ENCODE measurements around the gene GAS2L1.

Gene GAS2L1

GRCh38 chr22:29309332-29310064, 3.0 kb downstream of the GAS2L1 start:
- DNase-seq (ENCODE audit: low read depth in 2 of 2): no peak

DNA sequence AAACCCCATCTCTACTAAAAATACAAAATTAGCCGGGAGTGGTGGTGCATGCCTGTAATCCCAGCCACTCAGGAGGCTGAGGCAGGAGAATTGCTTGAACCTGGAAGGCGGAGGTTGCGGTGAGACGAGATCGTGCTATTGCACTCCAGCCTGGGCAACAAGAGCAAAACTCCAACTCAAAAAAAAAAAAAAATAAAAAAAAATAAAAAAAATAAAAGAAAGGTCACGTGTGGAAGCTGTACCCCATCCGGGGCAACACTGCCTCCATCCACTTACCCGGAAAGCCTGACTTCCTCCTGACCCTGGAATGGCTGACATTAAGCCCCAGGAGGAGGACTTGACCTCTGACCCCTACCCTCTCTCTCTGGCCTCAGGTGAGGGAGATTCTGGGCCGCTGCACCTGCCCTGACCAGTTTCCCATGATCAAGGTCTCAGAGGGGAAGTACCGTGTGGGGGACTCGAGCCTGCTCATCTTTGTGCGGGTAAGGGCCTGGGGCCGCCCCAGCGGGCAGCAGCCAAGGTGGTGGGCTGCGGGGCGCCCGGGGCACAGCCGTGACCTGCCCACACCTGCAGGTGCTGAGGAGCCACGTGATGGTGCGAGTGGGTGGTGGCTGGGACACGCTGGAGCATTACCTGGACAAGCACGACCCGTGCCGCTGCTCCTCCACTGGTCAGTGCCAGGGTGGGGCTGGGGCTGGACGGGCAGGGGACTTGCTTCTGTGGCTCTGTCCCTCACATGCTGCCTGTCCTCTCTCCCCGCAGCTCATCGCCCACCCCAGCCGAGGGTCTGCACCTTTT, 3.8 kb downstream of the GAS2L1 start:
- no peak for DNase-seq (ENCODE audit: low read depth in 2 of 2)

- peak; percentile 25 to 31 for DNase-seq (ENCODE audit: low read depth in 2 of 2)
These were observed 4.5 kb downstream of the GAS2L1 start for GRCh38 chr22:29310863-29311339.

DNA sequence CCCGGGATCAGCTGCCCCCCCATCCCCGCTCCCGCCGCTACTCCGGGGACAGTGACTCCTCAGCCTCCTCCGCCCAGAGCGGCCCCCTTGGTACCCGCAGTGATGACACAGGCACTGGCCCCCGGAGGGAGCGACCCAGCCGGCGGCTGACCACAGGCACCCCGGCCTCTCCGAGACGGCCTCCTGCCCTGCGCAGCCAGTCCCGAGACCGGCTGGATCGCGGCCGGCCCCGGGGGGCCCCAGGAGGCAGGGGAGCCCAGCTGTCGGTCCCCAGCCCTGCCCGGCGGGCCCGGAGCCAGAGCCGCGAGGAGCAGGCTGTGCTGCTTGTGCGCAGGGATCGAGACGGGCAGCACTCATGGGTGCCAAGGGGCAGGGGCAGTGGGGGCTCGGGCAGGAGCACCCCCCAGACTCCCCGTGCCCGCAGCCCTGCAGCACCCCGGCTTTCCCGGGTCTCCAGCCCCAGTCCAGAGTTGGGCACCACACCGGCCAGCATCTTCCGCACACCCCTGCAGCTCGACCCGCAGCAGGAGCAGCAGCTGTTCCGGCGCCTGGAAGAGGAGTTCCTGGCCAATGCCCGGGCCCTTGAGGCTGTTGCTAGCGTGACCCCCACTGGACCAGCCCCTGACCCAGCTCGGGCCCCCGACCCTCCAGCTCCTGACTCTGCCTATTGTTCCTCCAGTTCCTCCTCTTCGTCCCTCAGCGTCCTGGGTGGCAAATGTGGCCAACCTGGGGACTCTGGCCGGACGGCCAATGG, 5.2 kb downstream of the GAS2L1 start:
- no peak for DNase-seq (ENCODE audit: low read depth in 2 of 2)

- no peak for DNase-seq (ENCODE audit: low read depth in 2 of 2)
These were observed 6.0 kb downstream of the GAS2L1 start for GRCh38 chr22:29312218-29313125.

- no peak for DNase-seq (ENCODE audit: low read depth in 2 of 2)
These were observed 6.7 kb downstream of the GAS2L1 start for GRCh38 chr22:29313126-29313575.

- no peak for DNase-seq (ENCODE audit: low read depth in 2 of 2)
These were observed 7.4 kb downstream of the GAS2L1 start for GRCh38 chr22:29313576-29314466.

DNA sequence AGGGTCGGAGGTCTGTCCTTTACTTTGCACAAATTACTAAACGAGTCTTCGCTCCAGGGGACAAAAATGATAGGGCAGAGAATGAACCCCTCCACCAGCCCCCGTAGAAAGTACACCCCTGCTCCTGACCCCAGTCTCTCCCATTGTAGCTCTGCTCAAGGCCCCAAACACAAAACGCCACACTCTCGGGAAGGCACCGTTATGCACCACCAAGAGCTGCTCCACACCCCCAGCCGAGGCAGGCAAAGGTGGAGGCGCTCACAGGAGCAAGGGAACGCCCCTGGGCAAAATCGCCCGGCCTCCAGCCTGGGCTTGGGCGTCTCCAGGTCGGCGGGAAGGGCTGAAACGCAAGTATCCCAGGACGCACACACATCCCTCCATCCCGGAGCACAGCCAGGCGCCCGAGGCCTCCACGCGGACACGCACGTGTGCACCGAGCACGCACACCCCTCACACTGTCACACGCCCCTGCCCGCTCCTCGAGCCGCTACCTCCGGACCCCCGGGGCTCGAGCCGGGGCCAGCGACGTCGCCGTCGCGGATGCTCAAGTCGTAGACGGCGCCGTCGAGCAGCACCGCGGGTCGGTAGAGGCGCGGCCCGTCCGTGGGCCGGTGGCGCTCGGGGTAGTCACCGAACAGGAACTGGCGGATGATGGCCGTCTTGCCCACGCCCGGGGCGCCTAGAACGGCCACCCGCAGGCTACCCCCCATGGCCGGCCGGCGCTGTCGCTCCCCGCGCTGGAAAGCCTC, 8.3 kb downstream of the GAS2L1 start:
- no peak for DNase-seq (ENCODE audit: low read depth in 2 of 2)

DNA sequence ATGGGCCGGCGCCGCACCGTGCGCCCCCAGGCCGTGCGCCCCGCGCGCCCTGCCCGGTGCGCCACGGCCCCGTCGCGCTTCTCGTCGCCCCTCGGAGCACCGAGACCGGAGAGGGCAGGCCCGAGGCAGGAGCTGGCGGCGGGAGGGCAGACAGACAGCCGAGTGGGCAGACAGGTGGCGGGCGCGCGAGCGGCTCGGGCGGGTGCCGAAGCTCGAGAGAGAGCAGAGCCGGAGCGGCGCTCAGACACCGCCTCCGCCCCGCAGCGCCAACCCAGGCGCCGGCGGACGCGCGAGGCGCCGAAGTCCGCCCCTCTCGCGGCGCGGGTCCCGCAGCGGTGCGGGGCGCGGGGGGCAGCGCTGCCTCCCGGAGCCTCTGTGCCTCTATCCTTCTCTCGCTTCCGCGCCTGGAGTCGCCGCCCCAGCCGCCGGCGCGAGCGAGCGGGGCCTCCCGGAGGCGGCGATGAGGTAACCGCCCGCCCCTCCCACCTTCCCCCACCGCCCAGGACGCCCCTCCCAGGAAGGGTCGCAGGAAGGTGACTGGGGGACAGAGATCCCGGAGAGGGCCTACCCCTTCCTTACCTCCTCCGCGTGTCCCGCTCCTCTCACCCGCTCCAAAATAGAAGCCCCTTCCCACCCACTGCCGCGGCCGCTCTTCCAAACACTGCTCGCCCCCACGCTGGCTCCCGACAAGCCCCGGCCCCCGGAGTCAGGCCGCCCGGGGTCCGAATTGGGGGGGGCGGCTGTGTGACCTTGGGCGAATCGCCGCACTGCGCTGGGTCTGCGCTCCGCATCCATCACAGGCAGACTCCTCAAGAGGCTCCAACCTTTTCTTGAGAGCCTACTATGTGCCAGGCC, 9.1 kb downstream of the GAS2L1 start, which contains the start of gene RASL10A:
TSS of gene RASL10A (minus strand) at position 412 of the 855 bp plus-strand sequence. CDS start 451 bp downstream, outside the sequence.
- DNase-seq (ENCODE audit: low read depth in 2 of 2): no peak

DNA sequence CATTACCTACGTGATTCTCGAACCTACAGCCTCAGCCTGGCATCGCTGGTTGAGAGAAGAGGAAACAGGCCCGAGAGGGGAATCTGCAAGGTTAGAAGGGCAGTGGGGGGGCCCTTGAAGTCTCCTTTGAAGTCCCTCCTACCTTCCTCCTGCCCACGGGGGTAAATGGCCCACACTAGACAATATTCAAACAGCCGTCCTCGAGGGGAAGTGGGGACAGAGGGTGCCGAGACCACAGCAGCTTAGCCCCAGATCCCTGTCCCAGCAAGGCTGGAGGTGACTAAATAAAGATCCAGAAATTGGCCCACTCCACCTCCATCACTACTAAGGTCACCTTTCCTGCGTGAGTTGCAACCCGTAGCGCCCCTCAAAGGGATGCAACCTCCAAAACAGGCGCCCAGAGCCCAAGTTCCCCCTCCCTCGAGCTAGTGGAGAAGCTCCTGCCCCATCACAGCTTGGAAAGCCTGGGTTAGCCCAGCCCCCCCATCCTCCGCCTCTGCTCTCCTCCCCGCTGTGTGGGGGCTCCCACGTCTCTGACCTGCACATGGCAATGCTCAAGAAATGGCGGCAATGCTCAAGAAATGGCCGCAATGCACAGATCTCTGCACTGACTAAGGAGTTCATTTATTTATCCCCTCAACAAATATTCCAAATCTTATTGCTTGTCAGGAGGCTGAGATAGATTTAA, 9.8 kb downstream of the GAS2L1 start:
- no peak for DNase-seq (ENCODE audit: low read depth in 2 of 2)

- no peak for DNase-seq (ENCODE audit: low read depth in 2 of 2)
These were observed 11.5 kb downstream of the GAS2L1 start for GRCh38 chr22:29317827-29318454.

GRCh38 chr22:29319072-29319471, 12.6 kb downstream of the GAS2L1 start:
- DNase-seq (ENCODE audit: low read depth in 2 of 2): no peak

- DNase-seq (ENCODE audit: low read depth in 2 of 2): no peak
These were observed 14.1 kb downstream of the GAS2L1 start for GRCh38 chr22:29320546-29320945.

DNA sequence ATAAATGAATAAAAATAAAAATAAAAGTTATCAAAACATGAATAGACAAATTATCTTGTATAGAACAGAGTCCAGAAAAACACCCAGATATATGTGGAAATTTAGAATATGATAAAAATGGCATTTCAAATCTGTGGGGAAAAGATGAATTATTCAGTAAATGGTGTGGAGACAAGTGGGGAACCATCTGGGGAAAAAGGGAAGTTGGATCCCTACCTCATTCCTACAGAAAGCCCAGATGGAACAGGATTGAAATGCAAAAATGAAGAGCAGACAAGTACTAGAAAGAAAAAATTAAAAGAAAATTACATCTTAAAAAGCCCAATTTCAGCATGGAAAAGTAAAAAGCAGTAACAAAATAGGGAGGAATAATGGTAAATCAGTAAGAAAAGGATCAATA, 17.2 kb downstream of the GAS2L1 start:
- no peak for DNase-seq (ENCODE audit: low read depth in 2 of 2)

DNA sequence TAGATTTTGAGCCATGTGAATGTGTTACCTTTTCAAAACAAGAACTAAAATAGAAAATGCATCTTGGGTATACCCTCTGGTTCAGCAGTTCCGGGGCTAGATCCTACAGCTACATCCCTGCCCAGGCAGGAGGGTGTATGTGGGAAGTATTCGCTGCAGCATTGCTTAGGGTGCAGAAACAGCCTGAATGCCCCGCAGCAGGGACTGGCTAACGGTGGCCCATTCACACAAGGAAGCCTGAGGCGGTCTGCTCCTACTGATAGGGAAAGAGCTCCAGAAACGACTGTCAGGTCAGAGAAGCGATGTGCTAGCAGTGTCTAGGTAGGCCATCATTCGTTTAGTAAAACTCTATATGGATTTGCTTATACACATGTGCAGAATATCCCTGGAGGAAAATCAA, 18.9 kb downstream of the GAS2L1 start:
- DNase-seq (ENCODE audit: low read depth in 2 of 2): no peak

DNA sequence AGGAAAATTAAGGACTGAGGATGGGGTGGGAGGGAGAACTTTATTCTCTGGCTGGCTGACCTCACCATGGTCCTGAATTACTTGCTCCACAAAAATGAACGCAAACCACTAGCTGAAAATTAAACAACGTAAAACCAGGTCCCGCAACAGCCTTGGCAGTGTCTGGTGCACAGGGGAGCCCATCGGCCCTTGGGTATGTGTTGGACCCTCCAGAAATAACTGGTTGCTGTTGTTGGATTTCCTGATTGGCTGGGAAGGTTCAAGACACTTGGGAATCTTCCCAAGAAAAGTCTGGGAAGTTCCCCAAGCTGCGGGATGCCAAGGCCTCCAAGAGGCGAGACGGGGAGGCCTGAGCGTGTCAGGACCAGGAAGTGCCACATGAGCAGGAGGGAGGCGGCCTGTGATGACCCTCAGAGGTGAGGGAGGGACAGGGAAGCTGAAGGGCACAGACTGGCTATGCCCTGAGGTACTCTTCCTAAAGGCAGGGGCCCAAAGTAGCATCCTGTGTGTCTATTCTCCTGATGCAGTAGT, 19.4 kb downstream of the GAS2L1 start:
- no peak for DNase-seq (ENCODE audit: low read depth in 2 of 2)

DNA sequence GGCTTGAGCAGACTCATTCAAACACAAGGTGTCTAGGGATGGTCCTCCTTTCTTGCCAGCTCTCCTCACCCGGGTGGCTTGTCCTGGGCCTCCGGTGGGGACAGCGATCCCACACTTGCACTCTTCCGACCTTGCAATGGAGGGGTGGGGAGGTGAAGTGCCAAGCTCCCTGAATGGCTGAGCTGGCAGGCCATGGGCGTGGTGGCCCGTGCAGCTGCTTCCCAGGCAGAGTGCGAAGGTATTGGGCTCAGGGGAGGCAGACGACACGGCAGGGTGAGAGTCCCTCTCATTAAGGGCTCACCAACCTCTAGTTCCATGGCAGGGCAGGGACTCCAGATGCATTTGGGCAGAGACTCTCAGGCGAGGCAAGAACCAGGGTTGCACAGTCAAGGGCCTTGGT, 20.0 kb downstream of the GAS2L1 start:
- no peak for DNase-seq (ENCODE audit: low read depth in 2 of 2)

Data from stimulated activated CD8-positive, alpha-beta memory T cell treated with anti-CD3 and anti-CD28 coated beads, Interleukin-2, amount 100 ng/mL, for 1 hour (primary cell).